GM12874 (cell line): ENCODE results near the gene TDRD1.

Experiments used
- CTCF ChIP-seq: IDR thresholded peaks from 2 replicates; pipeline ENCODE4 v1.5.1; 2011; ENCODE audit warnings: low read depth, mild to moderate bottlenecking, control low read depth, low read length, moderate library complexity; ENCODE audit not compliant: insufficient read depth

The TDRD1 gene

GRCh38 chr10:114276671-114277070 lies 97.5 kb downstream of the TDRD1 start:
- no peak for TF ChIP-seq CTCF

GRCh38 chr10:114278140-114278883 lies 99.2 kb downstream of the TDRD1 start:
- no peak for TF ChIP-seq CTCF

GRCh38 chr10:114278884-114279191 lies 99.7 kb downstream of the TDRD1 start:
- TF ChIP-seq CTCF = no peak

- no peak for TF ChIP-seq CTCF
Observed at GRCh38 chr10:114279289-114279688, 100.1 kb downstream of the TDRD1 start.

GRCh38 chr10:114279901-114280644 lies 100.9 kb downstream of the TDRD1 start:
- TF ChIP-seq CTCF = no peak

- TF ChIP-seq CTCF = no peak
Observed at GRCh38 chr10:114281006-114281405, 101.9 kb downstream of the TDRD1 start.

GRCh38 chr10:114281461-114281860 lies 102.3 kb downstream of the TDRD1 start:
- TF ChIP-seq CTCF = no peak
